Stimulated activated naive CD8-positive, alpha-beta T cell treated with anti-CD3 and anti-CD28 coated beads, Interleukin-15, Interleukin-2, amounts not matched to agents 100 U/mL and 50 U/mL, for 24 hours (primary cell): ENCODE measurements around the gene ZMIZ2.
A peak's percentile ranks its signal among the peaks of the same experiment; 100 is the strongest.
"Not testable (repeated sequence)": the region's sequence is repeated elsewhere in the genome, so short reads cannot be mapped to it uniquely, and the experiment has no call there.

Experiments used
- ATAC-seq: fragments of 150-1000 bp; cut with Tn5 transposase; one replicate; pipeline ENCODE4 v1.10.0; 2021
- DNase-seq: peaks from one replicate; pipeline ENCODE4 v3.0.0; 2021

The ZMIZ2 gene

GRCh38 chr7:44748045-44748947 lies at the start of gene ZMIZ2:
TSS of gene ZMIZ2 (plus strand) at chr7:44748847. CDS start at chr7:44756250, 7,403 bp downstream.
- ATAC-seq (peak; percentile 84), DNase-seq (peak; percentile 95)

DNA sequence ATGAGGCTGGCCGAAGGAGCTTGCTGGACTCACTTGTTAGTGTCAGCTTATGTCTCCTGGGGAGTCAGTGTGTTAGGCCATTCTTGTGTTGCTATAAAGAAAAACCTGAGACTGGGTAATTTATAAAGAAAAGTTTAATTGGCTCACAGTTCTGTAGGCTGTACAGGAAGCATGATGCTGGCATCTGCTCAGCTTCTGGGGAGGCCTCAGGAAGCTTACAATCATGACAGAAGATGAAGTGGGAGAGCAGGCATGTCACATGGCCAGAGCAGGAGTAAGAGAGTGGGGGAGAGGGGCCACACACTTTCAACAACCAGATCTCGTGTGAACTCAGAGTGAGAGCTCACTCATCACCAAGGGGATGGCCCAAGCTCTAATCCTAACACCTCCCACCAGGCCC lies 49.0 kb upstream of the ZMIZ2 start:
- DNase-seq, ATAC-seq: not testable (repeated sequence)

DNA sequence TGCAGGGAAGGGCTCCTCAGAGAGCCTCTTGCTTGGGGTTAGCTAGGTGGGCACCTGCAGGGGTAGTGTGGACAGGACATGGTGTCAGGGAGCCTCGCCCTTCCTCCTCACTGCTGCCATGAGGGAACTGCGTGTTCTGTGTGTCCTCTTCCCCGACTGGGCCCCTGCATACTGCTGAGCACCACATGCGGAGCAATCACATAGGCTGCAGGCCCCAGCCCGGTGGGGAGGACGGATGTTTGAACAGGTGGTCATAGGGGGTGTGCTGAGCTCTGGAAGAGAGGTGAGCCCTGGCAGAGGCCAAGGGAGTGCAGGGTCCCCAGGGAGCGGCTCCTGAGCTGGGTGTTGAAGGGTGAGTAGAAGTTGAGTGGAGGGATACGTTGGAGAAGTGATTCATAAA lies 48.3 kb upstream of the ZMIZ2 start:
- ATAC-seq (no peak), DNase-seq (no peak)

- not testable (repeated sequence) for DNase-seq, ATAC-seq
Observed at GRCh38 chr7:44703391-44703790, 45.3 kb upstream of the ZMIZ2 start.

GRCh38 chr7:44703921-44704320 lies 44.7 kb upstream of the ZMIZ2 start:
- DNase-seq: no peak
- no peak for ATAC-seq

- DNase-seq (no peak), ATAC-seq (no peak)
Observed at GRCh38 chr7:44705434-44705833, 43.2 kb upstream of the ZMIZ2 start.

DNA sequence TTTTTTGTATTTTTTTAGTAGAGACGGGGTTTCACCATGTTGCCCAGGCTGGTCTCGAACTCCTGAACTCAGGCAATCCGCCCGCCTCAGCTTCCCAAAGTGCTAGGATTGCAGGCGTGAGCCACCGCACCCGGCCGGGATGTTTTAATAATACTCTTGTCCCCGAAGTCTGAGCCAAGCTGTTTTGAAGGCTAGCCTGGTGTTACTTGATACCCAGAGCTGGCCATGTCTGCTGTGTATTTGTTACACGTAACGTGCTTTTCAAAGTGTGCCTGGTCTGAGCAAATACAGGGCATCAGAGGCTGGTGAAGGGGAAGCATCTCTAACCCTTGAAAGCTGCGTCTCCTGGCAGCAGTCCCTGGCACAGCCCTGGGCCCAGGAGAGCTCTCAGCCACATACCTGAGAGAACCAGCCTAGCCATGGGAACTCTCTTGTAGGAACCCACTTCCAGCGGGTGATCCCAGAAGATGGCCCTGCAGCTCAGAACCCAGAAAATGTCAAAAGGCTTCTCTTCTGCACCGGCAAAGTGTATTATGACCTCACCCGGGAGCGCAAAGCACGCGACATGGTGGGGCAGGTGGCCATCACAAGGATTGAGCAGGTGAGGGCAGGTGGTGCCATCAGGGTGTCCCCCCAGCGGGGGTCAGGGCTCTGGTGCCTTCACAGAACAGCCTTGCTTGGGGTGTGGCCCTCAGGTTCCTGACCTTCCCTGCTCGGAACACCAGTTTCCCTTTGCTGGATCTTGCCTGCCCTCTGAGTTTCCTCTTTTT lies 41.7 kb upstream of the ZMIZ2 start:
- ATAC-seq: no peak
- no peak for DNase-seq

DNA sequence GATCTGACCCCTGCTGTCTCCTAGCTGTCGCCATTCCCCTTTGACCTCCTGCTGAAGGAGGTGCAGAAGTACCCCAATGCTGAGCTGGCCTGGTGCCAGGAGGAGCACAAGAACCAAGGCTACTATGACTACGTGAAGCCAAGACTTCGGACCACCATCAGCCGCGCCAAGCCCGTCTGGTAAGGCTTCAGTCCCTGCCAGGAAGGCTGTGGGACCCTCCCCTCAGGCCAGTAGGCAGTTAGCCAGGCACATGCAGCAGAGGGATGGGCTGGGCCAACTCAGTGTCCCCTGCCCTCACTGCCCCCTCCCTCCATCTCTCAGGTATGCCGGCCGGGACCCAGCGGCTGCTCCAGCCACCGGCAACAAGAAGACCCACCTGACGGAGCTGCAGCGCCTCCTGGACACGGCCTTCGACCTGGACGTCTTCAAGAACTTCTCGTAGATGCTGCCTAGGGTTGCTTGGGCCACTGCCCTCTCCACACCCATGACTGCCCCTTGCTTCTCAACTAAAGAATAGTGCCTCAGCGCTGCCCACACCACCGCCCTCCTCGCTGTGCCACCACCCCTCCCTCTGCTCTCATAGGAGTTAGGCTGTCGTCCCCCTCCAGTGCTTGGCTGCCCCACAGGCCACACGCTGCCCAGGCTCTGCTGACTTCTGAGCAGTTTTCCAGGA lies 41.0 kb upstream of the ZMIZ2 start:
- ATAC-seq (no peak), DNase-seq (no peak)

GRCh38 chr7:44709011-44709915 lies 39.4 kb upstream of the ZMIZ2 start:
- no peak for DNase-seq
- ATAC-seq: no peak

DNA sequence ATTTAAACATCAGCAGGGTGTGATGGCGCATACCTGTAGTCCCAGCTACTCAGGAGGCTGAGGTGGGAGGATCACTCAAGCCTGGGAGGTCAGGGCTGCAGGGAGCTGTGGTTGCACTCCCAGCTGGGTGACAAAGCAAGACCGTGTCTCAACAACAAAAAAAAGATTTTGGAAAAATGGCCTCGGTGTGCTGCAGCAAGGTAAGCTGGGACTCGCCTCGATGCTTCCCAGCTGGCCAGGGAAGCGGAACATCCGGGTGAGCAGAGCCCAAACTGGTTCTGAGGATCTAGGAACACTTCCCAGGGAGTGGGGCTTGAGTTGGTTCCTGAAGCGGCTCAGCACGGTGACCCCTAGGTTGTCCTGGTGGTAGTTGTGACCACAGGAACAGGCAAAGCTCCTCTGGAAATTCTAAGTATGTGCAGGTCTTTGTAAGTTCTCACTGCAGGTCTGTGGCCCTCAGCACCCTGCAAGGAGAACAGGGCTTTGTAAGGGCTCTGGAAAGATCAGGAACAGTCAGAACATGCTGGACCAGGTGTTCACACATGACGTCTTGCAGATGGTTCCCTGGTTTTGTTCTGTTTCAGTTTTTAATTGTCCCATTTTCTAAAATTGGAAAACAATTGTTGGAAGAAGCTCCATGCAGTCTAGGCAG lies 38.6 kb upstream of the ZMIZ2 start:
- no peak for DNase-seq
- ATAC-seq: no peak

DNA sequence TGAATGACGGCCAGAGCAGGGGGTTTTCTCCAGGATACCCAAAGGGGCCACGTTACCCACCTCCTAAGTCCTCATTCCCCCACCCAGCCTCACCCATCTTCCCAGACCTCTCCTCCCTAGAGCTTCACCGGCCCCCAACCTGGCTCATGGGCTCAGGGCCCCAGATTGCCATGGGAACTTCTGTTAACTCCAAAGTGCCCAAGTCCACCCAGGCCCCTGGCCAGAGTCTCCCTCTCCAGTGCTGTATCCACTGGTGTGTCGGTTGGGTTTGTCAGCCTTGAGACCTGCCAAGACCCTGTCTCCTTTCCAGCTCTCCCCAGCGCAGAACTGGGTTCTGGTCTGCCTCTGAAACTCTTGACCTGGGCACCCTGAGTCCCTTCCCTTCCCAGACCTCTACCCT lies 37.1 kb upstream of the ZMIZ2 start:
- no peak for ATAC-seq
- DNase-seq: no peak

DNA sequence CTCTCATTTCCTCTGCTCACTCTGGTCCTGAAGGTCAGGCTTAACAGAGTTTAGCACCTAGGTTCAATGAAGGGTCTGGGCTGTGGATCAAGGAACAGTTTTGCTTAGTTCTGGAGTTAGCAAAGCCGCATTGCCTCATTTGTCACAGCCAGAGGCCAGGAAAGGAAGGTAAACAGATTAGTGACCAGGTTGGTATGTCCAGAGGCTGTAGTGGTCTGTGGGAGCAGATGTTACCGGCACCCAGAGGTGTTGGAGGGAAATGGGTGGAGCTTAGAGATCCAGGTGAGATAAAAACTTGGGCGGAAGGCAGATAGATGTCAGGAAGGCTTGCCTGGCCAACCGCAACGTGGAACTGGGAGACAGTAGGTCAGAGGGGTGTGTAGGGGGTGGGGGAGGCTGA lies 36.6 kb upstream of the ZMIZ2 start:
- DNase-seq: no peak
- no peak for ATAC-seq

GRCh38 chr7:44713141-44713540 lies 35.5 kb upstream of the ZMIZ2 start:
- no peak for ATAC-seq
- DNase-seq: no peak

DNA sequence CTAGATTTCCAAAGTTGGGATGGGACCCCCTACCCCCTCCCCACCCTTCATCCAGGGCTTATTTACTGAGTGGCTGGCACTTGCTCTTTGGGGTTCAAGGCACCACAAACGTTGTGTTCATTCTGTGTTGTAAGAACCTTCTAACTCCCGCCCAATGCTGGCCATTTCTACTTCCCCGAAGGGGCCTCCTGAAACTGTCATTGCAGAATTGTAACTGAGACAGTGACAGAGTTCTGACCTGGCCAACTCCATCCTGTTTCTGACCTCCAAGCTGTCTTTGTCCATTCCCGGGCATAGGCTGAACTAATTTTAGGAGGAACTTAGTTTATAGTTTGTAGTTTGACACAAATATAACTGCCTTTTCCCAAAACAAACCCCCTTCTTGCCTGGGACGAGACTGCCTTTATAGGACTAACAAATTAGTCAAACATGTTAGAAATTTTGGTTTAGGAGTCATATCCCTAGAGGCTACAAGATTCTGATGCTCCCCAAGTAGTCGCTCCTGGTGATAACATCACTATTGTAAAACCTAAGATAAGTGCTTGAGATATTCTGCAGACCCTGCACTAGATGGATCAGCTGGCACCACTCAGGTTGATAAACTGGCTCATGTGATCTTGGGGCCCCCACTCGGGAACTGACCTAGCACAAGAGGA lies 34.8 kb upstream of the ZMIZ2 start:
- DNase-seq (no peak), ATAC-seq (no peak)

DNA sequence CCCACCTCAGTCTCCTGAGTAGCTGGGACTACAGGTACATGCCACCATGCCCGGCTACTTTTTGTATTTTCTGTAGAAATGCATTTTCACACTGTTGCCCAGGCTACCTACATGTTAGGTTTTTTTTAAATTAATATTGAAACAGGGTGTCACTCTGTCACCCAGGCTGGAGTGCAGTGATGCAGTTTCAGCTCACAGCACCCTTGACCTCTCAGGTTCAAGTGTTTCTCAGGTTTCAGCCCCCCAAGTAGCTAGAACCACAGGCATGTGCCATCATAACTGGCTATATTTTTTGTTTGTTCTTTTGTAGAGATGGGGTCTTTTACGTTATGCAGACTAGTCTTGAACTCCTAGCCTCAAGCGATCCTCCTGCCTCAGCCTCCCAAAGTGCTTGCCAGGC lies 32.4 kb upstream of the ZMIZ2 start:
- ATAC-seq: no peak

GRCh38 chr7:44720301-44720700 lies 28.3 kb upstream of the ZMIZ2 start:
- DNase-seq (no peak), ATAC-seq (no peak)

More for the DNA sequence above, 32.4 kb upstream of the ZMIZ2 start:
- DNase-seq: no peak

DNA sequence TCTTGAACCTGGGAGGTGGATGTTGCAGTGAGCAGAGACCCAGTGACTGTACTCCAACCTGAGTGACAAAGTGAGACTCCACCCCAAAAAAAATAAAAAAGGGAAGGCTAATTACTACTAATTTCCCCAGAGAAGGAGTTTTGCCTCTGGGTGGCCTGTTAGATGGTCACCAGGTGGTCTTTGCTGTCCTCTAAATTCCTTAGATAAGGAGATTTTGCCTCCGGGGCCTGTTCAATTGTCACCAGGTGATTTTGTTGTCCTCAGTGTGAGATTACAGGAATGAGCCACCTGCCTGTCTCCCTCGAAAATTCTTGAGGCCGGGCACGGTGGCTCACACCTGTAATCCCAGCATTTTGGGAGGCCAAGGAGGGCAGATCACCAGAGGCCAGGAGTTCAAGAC lies 24.4 kb upstream of the ZMIZ2 start:
- no peak for ATAC-seq
- DNase-seq: no peak

- not testable (repeated sequence) for DNase-seq, ATAC-seq
Observed at GRCh38 chr7:44726250-44726649, 22.4 kb upstream of the ZMIZ2 start.

- DNase-seq (no peak), ATAC-seq (no peak)
Observed at GRCh38 chr7:44727158-44727936, 21.3 kb upstream of the ZMIZ2 start.

DNA sequence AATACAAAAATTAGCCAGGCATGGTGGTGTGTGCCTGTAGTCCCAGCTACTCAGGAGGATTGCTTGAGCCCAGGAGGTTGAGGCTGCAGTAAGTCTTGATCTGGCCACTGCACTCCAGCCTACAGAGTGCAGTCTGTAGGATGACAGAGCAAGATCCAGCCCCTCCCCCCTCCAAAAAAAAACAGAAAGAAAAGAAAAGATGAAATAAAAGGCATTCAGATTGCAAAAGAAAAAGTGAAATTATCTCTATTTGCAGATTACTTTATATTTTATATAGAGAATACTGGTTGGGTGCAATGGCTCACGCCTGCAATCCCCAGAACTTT lies 20.7 kb upstream of the ZMIZ2 start:
- DNase-seq (no peak), ATAC-seq (no peak)
